ENCODE results near the gene SLC25A22.

- TF ChIP-seq REST (IDR thresholded peaks at IDR 0.05; ENCODE audit: insufficient read depth in 1 of 2, low read depth in 2 of 2, low read length in 2 of 2) (no peak), TAF1 (IDR thresholded peaks at IDR 0.05; ENCODE audit: borderline replicate concordance, insufficient read depth, low read length) (0 out of 2 replicates have a peak, but pooled peaks have one; percentile 59), POLR2AphosphoS5 (IDR thresholded peaks at IDR 0.05; ENCODE audit: low read depth, low read length) (peak; percentile 76)
Observed at GRCh38 chr11:747158-748006, 50.7 kb downstream of the SLC25A22 start, which contains the start of gene TALDO1.
